WI38 (cell line): Measurements from ENCODE around the gene AGMO.

Experiments used
- H3K4me3 ChIP-seq: 2 replicates; pipeline ENCODE4 v1.5.1; 2011; ENCODE audit warnings: low read depth, mild to moderate bottlenecking, control low read depth, low read length
- TF ChIP-seq, protein P1 (sequence below): IDR thresholded peaks from 2 replicates; pipeline ENCODE4 v1.5.1; 2012; ENCODE audit warnings: low read depth, mild to moderate bottlenecking, control low read depth, low read length

AGMO gene

DNA sequence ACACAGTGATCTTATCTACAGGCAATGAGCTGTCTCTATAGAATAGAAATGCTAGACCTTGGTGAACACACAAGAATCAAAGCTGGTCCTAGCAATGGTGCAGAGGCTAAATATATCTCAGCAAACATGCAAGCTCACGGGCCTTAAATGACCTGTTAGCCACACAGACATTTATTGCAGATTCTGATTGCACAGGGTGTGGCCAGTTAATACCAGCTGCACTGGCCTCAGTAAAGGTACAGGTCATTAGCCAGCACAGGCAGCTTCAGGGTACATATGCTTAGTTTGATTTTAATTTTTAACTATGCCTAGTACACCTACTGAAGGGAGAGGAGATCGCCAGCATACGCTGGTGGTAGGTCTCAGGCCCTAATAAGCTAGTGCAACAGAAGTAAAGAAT, 393.9 kb downstream of the AGMO start:
- TF ChIP-seq, protein P1, sequence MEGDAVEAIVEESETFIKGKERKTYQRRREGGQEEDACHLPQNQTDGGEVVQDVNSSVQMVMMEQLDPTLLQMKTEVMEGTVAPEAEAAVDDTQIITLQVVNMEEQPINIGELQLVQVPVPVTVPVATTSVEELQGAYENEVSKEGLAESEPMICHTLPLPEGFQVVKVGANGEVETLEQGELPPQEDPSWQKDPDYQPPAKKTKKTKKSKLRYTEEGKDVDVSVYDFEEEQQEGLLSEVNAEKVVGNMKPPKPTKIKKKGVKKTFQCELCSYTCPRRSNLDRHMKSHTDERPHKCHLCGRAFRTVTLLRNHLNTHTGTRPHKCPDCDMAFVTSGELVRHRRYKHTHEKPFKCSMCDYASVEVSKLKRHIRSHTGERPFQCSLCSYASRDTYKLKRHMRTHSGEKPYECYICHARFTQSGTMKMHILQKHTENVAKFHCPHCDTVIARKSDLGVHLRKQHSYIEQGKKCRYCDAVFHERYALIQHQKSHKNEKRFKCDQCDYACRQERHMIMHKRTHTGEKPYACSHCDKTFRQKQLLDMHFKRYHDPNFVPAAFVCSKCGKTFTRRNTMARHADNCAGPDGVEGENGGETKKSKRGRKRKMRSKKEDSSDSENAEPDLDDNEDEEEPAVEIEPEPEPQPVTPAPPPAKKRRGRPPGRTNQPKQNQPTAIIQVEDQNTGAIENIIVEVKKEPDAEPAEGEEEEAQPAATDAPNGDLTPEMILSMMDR = no peak
- H3K4me3 ChIP-seq = no peak overlapping the region

DNA sequence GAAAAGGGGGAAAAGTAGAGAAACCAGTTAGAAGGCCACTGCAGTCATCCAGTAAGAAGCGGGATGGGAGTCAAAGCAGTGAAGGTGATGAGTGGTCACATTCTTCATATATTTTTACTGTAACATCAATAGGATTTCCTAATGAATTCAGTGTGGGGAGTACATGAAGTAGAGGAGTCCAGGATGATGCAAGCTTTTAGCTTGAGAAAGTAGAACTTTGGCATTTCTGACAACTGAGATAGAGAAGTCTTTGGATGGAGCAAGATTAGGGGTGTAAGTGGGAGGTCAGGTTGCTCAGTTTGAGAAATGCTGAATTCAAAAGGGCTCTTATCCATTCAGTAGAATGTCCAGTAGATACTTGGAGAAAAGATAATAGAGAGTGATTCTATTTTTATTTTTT, 395.2 kb downstream of the AGMO start:
- TF ChIP-seq, protein P1 = no peak

DNA sequence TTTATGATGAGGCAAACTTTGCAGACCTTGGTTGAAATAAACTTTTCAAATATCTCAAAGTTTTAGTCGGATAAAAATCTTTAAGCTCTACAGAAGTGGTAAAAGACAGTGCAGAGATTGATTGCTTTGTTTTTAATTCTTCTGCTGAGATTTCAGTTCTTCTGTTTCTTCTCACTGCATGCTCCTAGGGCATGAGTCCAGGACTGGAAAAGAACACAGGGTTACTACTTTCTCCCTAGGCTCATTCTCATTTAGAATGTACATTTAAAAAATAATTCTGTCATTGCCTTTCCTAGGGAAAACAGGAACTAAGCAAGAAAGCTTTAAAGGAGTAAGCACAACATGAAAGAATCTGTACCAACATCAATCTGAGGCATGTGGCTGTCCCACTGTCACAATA, 402.6 kb downstream of the AGMO start:
- H3K4me3 ChIP-seq = no peak overlapping the region

More for the DNA sequence above, 395.2 kb downstream of the AGMO start:
- H3K4me3 ChIP-seq = no peak overlapping the region

DNA sequence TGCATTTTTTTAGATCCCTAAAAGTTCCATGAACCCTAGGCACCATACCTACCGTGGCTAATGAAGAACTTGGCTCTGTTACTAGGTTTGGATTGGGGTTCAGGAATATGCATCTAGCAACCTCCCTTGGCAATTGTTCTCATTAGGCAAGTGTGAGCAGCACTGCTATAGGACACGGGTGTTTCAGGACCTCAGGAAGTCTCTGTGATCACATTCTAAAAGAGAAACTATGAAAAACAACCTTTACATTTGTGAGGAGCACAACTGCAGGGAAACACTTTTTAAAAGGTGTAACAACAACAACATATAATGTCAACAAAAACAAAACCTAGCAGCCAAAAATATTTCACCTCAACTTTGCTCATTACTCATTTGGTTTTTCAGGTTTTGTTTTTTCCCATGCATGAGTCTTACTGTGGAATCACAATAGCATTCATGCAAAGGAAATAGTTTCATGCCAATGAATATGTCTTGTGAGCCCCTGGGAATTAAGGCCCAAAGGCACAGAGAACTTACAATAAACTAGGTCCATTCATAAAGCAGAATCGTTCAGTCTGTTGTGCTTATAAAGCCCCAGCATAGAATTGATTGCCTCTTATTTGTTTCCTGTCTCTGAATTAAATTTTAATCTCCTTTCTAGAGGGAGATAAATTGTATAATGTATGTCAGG, 403.5 kb downstream of the AGMO start:
- TF ChIP-seq, protein P1 = no peak

More for the DNA sequence above, 402.6 kb downstream of the AGMO start:
- TF ChIP-seq, protein P1 = no peak

More for the DNA sequence above, 403.5 kb downstream of the AGMO start:
- H3K4me3 ChIP-seq = no peak overlapping the region
